Measurements from ENCODE around the gene SGCD.

Gene SGCD

DNA sequence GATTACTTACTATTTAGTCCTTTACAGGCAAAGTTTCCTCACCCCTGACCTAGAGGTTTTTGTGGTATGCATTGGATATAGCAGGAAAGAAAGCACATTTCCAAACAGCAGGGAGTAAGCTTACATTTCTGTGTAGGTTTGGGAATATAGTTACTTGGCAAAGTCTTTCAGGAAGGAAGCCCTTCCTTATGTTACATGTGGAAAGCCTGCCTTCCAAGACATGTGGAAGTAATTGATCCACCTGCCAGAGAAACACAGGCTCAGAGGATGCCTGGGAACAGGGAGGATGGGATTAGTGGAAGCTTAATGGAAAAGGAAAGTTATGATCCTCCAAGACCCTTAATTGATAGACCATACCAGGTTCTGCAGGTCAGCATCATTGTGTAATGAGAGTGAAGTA is 435.8 kb downstream of the SGCD start:
- intact Hi-C loops (cut with DNase I; ENCODE audit: low total_unique reads), result no loop called here
- TF ChIP-seq CTCF (IDR thresholded peaks at IDR 0.05), result no peak

GRCh38 chr5:156764176-156764971 is 437.4 kb downstream of the SGCD start:
- H3K27me3 ChIP-seq, result no peaks in the 10 kb centered on the region
- DNase-seq, result no peak
- no peak for TF ChIP-seq CTCF (IDR thresholded peaks at IDR 0.05)
- no peak overlapping the region for H3K27ac ChIP-seq
- H3K4me1 ChIP-seq, result no peaks in the 10 kb centered on the region
- intact Hi-C loops (cut with DNase I; ENCODE audit: low total_unique reads), result no loop called here
- H3K36me3 ChIP-seq, result peaks cover 0 to 18% (median 7%) of the 10 kb centered on the region in 3 donors
- H3K9me3 ChIP-seq, result no peaks in the 10 kb centered on the region
- H3K4me3 ChIP-seq, result no peak overlapping the region

More for the DNA sequence above, 435.8 kb downstream of the SGCD start:
- Histone ChIP-seq H3K27me3 (no peaks in the 10 kb centered on the region), H3K4me3 (no peak overlapping the region), H3K9me3 (no peaks in the 10 kb centered on the region), H3K36me3 (peaks cover 10 to 26% (median 19%) of the 10 kb centered on the region in 3 donors), H3K4me1 (no peaks in the 10 kb centered on the region), H3K27ac (no peak overlapping the region)
- DNase-seq, result no peak

GRCh38 chr5:156774273-156774672 is 447.3 kb downstream of the SGCD start:
- Histone ChIP-seq H3K36me3 (no peaks in the 10 kb centered on the region), H3K4me3 (no peak overlapping the region), H3K9me3 (no peaks in the 10 kb centered on the region), H3K27me3 (no peaks in the 10 kb centered on the region), H3K27ac (no peak overlapping the region), H3K4me1 (no peaks in the 10 kb centered on the region)
- intact Hi-C loops (cut with DNase I; ENCODE audit: low total_unique reads), result no loop called here
- TF ChIP-seq CTCF (IDR thresholded peaks at IDR 0.05), result no peak
- no peak for DNase-seq

- TF ChIP-seq CTCF (IDR thresholded peaks at IDR 0.05), result no peak
- DNase-seq, result no peak
- no peak overlapping the region for H3K27ac ChIP-seq
- H3K4me3 ChIP-seq, result no peak overlapping the region
- H3K4me1 ChIP-seq, result no peaks in the 10 kb centered on the region
- peaks cover 0 to 2% (median 0%) of the 10 kb centered on the region in 3 donors for H3K9me3 ChIP-seq
- no peaks in the 10 kb centered on the region for H3K36me3 ChIP-seq
- H3K27me3 ChIP-seq, result no peaks in the 10 kb centered on the region
- intact Hi-C loops (cut with DNase I; ENCODE audit: low total_unique reads), result no loop called here
Measured at GRCh38 chr5:156778139-156778706, 451.3 kb downstream of the SGCD start.

DNA sequence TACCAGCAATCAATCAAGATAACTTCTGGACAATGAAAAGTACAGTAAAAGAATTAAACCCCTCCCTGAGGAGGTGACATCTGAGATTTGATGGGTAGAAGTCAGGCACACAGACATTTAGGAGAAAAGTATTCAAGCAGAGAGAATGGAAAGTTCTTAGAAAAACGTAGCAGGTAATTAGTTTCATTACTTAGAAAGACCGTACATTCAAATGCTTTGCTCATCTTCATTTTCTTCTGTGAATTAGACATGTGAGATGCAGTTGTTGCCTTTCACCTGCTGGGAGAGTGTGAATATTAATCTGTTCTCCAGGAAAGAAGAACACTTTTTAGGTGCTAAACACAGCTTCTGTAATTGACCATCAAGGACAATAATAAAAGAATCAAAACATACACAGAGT is 451.8 kb downstream of the SGCD start:
- H3K9me3 ChIP-seq, result peaks cover 0 to 5% (median 5%) of the 10 kb centered on the region in 3 donors
- H3K27ac ChIP-seq, result no peak overlapping the region
- no peak for TF ChIP-seq CTCF (IDR thresholded peaks at IDR 0.05)
- H3K4me1 ChIP-seq, result no peaks in the 10 kb centered on the region
- no peak for DNase-seq
- no peak overlapping the region for H3K4me3 ChIP-seq
- H3K27me3 ChIP-seq, result no peaks in the 10 kb centered on the region
- intact Hi-C loops (cut with DNase I; ENCODE audit: low total_unique reads), result no loop called here
- H3K36me3 ChIP-seq, result no peaks in the 10 kb centered on the region

All from tibial artery (tissue), 4 donors.